Skeletal muscle tissue (tissue), 4 donors: ENCODE results near the gene ACAP3. TPM values are rescaled to one million over a fixed set of nuclear protein-coding genes. Genes with fewer than 3 reads are reported as not detected.

ENCODE experiments used
- H3K27ac ChIP-seq: one replicate; pipeline ENCODE4 v1.7.0; 2013; ENCODE audit warnings: mild to moderate bottlenecking, low read depth, low read length, inconsistent platforms
- H3K27me3 ChIP-seq, 3 donors: one replicate each; pipeline ENCODE4 v1.7.0; 2013; ENCODE audit warnings: low read length in 3 of 3; ENCODE audit not compliant: control insufficient read depth in 3 of 3, insufficient read depth in 3 of 3
- H3K36me3 ChIP-seq, 3 donors: one replicate each; pipeline ENCODE4 v1.7.0; 2013; ENCODE audit warnings: low read length in 3 of 3; ENCODE audit not compliant: control insufficient read depth in 3 of 3, insufficient read depth in 3 of 3
- H3K4me1 ChIP-seq, 3 donors: one replicate each; pipeline ENCODE4 v1.7.0; 2013; ENCODE audit warnings: low read length in 3 of 3, mild to moderate bottlenecking in 3 of 3; ENCODE audit not compliant: control insufficient read depth in 3 of 3, insufficient read depth in 3 of 3
- H3K4me3 ChIP-seq, 3 donors: one replicate each; pipeline ENCODE4 v1.7.0; 2013; ENCODE audit warnings: low read length in 3 of 3
- H3K9ac ChIP-seq, 3 donors: one replicate each; pipeline ENCODE4 v1.7.0; 2013; ENCODE audit warnings: low read length in 3 of 3, mild to moderate bottlenecking in 3 of 3, moderate library complexity in 2 of 3, low read depth in 1 of 3
- H3K9me3 ChIP-seq, 3 donors: one replicate each; pipeline ENCODE4 v1.7.0; 2013; ENCODE audit warnings: low read length in 3 of 3; ENCODE audit not compliant: control insufficient read depth in 3 of 3
- total RNA-seq: library from RNA; depleted of rRNA; stranded (reverse); fragments of >200 nt; gene quantifications from one replicate; pipeline ENCODE4 v1.2.3, GENCODE V29; 2014
- donor health status: Osteomylitis.

Gene ACAP3
- total RNA-seq, 1 donor from 2014 or later = 23.5 TPM

DNA sequence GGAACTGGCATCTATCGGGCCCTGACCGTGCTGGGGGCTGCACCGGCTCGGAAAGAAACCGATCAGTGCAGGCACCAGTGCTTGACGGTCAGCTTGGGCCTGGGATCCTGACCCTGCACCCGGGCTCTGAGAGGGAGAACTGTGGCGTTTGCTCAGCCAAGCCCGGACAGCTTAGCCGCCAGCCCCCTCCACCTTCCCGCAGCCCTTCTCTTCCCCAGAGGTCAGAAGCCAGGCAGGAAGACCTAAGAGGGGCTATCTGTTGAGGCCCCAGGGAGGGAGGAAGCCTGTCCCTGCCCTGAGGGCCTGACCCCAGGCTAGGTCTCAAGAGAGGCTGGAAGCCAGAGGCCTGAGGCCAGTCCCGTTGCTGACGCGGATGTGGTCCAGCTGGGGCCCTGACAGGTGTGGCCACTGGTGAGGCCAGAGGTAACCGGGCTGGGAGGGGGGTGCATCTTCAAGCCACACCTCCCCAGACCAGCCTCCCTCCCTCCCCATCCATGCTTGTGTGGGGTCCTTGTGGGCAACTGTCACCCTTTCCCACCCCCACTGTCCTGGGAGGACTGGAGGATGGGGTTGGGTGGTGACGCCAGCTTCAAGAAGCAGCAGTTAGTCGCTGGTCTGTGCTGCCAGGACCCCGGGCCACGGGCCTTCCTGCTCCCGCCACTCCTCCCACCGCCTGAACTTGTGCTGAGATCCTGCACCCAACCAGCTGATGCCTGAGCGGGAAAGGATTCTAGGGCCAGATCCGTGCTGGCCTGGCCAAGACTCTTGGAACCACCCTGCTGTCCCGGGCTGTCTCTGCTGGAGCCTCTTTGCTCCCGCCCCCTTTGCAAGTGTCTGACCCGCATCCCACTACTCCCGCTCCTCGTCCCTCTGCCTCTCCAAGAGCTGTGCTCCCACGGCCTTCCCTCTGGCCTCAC, 44.0 kb upstream of the ACAP3 start:
- Histone ChIP-seq H3K36me3 (peaks cover 0 to 2% (median 0%) of the 10 kb centered on the region in 3 donors), H3K9me3 (no peaks in the 10 kb centered on the region), H3K4me1 (peaks cover 39 to 43% (median 40%) of the 10 kb centered on the region in 3 donors), H3K27me3 (peaks cover 0 to 25% (median 17%) of the 10 kb centered on the region in 3 donors), H3K4me3 (peak overlapping the region in 2 of 3 donors; percentile 35 to 45), H3K9ac (peak overlapping the region in 1 of 3 donors; percentile 33), H3K27ac (peak overlapping the region; percentile 48)

DNA sequence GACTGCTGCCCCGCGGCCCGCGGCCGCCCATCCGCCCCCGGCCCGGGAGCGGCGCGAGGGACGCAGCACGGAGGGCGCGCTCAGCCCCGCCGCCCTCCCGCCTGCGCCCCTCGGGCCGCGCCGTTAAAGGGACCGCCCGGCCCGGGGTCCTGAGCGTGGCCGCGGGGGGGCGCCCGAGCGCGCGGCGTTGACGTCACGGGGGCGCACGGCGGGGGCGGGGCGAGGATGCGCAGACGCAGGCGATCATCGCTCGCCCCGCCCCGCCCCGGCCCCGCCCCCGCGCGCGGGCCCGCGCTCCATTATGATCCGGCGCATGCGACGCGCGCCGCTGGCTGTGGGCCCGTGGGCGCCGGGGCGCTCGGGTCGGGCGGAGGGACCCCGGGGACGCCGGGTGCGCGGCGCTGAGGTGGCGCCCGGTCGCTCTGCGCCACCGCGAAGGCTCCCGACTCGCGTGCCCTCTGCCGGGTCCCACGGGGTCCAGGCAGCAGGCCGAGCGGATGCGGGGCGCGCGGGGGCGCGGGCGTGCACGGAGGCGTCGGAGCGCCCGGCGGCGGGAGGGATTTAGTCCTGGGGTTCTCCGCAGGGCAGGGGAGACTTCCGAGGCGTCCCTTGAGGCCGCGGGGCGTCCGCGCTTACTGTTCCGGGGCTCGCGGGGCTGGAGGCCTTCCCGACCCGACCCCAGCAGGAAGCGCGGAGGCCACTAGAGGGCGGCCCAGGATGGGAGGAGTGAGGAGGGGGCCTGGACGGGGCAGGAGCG, 41.7 kb upstream of the ACAP3 start, which contains the start of gene DVL1:
Gene DVL1, minus strand, starts transcription at position 163 of the 757 bp plus-strand sequence. CDS start 353 bp downstream, outside the sequence.
- peak within 1 kb of the TSS; percentile 83 to 89 (median 85) for H3K4me3 ChIP-seq
- H3K27me3 ChIP-seq = peaks cover 0 to 18% (median 13%) of the 10 kb centered on the region in 3 donors
- no peaks in the 10 kb centered on the region for H3K9me3 ChIP-seq
- peak within 1 kb of the TSS; percentile 94 for H3K27ac ChIP-seq
- peaks cover 0 to 2% (median 0%) of the 10 kb centered on the region in 3 donors for H3K36me3 ChIP-seq
- peak within 1 kb of the TSS; percentile 86 to 96 (median 92) for H3K9ac ChIP-seq
- H3K4me1 ChIP-seq = peaks cover 59 to 61% (median 61%) of the 10 kb centered on the region in 3 donors

DNA sequence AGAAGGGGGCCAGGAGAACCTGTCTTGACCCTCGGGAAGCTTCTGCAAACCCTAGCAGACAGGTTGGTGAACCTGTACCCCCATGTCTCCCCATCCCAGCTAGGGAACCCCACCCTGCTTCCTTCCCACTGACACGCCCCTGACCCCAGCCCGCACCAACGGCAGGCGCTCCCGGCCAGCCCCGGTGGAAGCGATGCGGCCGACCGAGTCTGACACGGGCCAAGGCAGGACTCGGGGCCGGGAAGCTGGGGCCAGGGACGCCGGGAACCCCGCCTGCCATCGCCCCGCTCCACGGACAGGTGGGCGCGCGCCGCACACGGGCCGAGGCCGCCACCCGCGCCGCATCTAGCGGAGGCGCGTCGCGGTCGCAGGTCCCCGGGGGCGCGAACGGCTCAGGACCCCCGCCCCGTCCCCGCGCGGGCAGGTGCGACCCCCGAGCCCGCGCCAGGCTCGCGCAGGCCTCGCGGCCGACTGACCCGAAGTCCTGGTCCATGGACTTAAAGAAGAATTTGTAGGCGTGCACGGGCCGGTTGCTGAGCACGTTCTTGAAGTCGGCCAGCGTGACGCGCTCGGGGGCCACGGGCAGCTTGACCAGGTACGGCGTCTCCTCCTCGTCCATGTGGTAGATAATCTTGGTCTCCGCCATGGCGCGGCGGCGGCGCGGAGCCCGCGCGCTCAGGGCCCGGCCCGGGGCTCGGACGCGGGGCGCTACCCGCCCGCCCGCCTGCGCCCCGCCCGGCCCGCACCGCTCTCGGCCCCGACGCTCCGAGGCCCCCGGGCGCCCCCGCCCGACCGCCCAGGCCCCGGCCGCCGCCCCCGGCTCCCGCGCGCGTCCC, 40.9 kb upstream of the ACAP3 start:
- peaks cover 64 to 69% (median 66%) of the 10 kb centered on the region in 3 donors for H3K4me1 ChIP-seq
- peak overlapping the region; percentile 83 to 89 (median 85) for H3K4me3 ChIP-seq
- H3K27ac ChIP-seq = peak overlapping the region; percentile 94
- no peaks in the 10 kb centered on the region for H3K9me3 ChIP-seq
- H3K27me3 ChIP-seq = peaks cover 0 to 10% (median 7%) of the 10 kb centered on the region in 3 donors
- H3K36me3 ChIP-seq = no peaks in the 10 kb centered on the region
- H3K9ac ChIP-seq = peak overlapping the region; percentile 86 to 96 (median 92)

DNA sequence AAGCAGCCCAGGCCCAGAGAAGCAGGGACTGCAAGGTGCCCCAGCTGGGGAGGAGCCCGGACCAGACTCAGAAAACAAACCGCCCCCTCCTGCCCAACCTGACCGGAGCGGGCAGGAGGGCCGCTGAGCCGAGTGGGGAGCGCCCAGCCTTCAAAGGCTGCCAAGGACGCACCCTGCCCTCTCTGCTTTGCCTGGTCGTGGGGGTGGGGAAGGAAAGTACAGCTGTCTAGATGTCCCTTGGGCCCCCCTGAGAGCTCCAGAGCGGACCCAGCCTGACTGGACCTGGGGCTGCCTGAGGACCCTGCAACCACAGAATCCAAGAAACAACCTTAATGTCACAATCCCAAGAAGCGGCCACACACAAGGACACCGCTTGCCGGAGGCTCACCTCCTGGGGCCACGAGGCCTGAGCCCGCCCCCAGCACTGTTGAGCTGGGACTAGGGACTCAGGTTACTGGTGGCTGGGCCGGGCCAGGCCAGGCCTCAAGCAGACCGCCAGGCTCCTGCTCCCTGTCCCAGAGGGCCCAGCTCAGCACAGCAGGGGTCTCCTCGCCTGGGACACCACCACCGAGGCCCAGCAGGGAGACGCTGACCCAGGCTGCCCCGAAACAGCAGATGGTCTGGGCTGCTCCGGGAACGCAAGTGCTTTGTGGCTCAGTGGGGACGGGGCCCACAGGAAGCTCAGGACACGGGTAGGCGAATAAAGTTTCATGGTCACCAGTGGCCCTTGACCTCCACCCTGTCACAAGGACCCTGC, 40.1 kb upstream of the ACAP3 start:
- Histone ChIP-seq H3K4me3 (peak overlapping the region; percentile 83 to 89 (median 85)), H3K9me3 (no peaks in the 10 kb centered on the region), H3K9ac (peak overlapping the region; percentile 86 to 96 (median 92)), H3K4me1 (peaks cover 65 to 72% (median 67%) of the 10 kb centered on the region in 3 donors), H3K36me3 (peaks cover 0 to 1% (median 0%) of the 10 kb centered on the region in 3 donors), H3K27me3 (peaks cover 0 to 4% (median 0%) of the 10 kb centered on the region in 3 donors), H3K27ac (peak overlapping the region; percentile 94)

DNA sequence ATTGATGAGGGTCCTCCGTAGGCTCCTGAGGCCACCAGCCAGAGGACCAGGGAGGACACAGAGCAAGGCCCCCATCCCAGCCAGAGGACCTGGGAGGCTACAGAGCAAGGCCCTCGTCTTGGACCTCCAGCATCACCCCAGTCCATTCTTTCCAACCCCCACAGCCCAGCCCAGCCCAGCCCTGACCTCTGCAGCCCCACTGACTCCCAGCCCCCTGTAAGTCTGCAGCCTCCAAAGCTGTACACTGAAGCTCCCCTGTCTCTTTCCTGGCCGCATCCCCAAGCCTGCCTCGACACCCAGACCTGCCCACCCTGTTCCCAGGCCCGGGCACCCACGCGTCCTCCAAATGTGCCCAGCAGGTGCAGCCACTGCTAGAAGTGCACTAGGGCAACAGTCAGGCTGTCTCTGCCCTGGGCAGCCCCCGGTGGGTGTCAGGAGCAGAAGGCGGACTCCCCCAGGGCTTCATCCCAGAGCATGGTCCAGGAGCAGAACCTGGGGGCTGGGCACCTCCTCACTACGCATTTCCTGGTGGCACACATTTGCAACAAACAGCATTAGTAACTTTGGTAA, 39.4 kb upstream of the ACAP3 start:
- H3K9ac ChIP-seq = peak overlapping the region; percentile 86 to 96 (median 92)
- H3K27ac ChIP-seq = peak overlapping the region; percentile 94
- H3K4me1 ChIP-seq = peaks cover 61 to 72% (median 64%) of the 10 kb centered on the region in 3 donors
- H3K9me3 ChIP-seq = no peaks in the 10 kb centered on the region
- no peaks in the 10 kb centered on the region for H3K27me3 ChIP-seq
- H3K4me3 ChIP-seq = peak overlapping the region; percentile 83 to 89 (median 85)
- H3K36me3 ChIP-seq = peaks cover 0 to 2% (median 0%) of the 10 kb centered on the region in 3 donors

DNA sequence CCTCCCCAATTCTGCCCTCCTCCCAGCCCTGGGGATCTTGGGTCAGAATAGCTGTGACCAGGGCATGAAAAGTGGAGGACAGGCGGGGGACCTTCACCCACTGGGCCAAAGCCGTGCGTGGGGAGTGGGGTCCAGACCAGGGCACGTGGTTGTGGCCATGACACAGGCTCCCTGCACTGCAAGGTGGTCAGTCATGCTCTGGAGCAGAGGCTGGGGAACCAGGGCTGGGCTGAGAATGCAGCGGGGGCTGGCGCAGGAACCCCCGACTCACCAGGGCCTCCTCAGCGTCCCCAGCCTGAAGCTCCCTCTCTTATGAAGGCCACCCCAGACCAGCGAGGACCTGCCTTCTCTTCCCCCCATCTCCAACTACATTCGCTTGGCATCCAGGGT, 38.8 kb upstream of the ACAP3 start:
- H3K27ac ChIP-seq = peak overlapping the region; percentile 94
- H3K9me3 ChIP-seq = no peaks in the 10 kb centered on the region
- H3K4me1 ChIP-seq = peaks cover 55 to 72% (median 59%) of the 10 kb centered on the region in 3 donors
- peaks cover 4 to 6% (median 5%) of the 10 kb centered on the region in 3 donors for H3K36me3 ChIP-seq
- H3K4me3 ChIP-seq = peak overlapping the region; percentile 48 to 89 (median 83)
- peak overlapping the region; percentile 86 to 96 (median 92) for H3K9ac ChIP-seq
- H3K27me3 ChIP-seq = no peaks in the 10 kb centered on the region

DNA sequence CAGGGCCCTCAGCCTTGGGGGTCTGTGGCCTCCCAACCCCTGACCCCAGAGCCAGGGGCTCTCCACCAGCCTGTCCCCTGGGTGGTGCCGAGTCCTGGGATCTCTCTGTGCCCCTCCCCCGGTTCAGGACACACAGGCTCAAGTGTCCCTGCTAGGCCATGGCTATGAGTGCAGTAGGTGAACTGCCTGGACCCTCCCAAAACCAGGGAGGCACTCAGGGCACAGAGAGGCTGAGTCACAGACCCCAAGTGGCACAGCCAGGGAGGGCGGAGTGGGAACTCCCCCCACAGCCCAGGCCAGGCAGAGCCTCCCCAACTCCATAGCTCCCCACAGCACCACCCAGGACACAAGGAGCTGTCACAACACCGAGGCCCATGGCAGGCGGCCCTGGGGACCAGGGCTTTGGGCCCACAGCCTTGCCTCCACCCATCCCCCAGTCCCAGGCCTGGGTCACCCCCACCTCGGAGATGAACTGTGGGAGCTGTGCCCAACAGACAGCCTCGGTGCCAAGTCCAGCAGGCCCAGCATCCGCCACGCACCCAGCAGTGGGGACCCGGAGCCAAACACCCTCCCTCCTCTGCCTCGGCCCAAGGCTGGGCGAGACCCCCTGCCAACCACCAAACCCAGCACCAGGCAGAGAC, 38.2 kb upstream of the ACAP3 start:
- Histone ChIP-seq H3K9me3 (no peaks in the 10 kb centered on the region), H3K27ac (peak overlapping the region; percentile 94), H3K9ac (peak overlapping the region; percentile 86 to 96 (median 92)), H3K4me3 (peak overlapping the region; percentile 48 to 89 (median 83)), H3K4me1 (peaks cover 55 to 75% (median 57%) of the 10 kb centered on the region in 3 donors), H3K27me3 (no peaks in the 10 kb centered on the region), H3K36me3 (peaks cover 9 to 12% (median 11%) of the 10 kb centered on the region in 3 donors)

DNA sequence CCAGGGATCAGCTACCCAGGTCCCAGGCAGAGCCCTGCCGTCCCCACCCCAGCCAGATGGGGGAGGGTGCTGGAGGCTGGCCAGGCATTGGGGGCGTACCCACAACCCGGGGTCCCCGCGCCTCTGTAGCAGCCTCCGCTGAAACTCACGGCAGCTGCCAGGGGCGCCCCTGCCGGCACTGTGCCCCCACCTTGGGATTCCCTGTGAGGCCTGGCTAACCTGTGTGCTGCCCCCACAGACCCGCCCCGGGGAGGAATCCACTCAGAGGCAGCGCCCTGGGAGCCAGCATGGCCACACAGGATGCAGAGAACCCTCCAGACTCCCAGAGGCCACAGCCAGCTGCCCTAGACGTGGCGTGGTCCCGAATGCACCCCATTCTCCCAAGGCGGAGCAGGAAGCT, 37.7 kb upstream of the ACAP3 start:
- Histone ChIP-seq H3K9ac (peak overlapping the region; percentile 65 to 96 (median 86)), H3K9me3 (no peaks in the 10 kb centered on the region), H3K36me3 (peaks cover 15 to 17% (median 16%) of the 10 kb centered on the region in 3 donors), H3K4me3 (peak overlapping the region; percentile 48 to 89 (median 83)), H3K27ac (peak overlapping the region; percentile 94), H3K4me1 (peaks cover 55 to 77% (median 57%) of the 10 kb centered on the region in 3 donors), H3K27me3 (no peaks in the 10 kb centered on the region)
